ENCODE results near the gene PUS1. TPM values are rescaled to one million over a fixed set of nuclear protein-coding genes. Genes with fewer than 3 reads are reported as not detected.

PUS1 gene
- total RNA-seq: 11.3 and 13.5 TPM in 2 replicates

GRCh38 chr12:131928711-131929580, at the start of gene PUS1:
Gene PUS1 (plus strand): TSS chr12:131929276. CDS start chr12:131929723, 447 bp downstream.

DNA sequence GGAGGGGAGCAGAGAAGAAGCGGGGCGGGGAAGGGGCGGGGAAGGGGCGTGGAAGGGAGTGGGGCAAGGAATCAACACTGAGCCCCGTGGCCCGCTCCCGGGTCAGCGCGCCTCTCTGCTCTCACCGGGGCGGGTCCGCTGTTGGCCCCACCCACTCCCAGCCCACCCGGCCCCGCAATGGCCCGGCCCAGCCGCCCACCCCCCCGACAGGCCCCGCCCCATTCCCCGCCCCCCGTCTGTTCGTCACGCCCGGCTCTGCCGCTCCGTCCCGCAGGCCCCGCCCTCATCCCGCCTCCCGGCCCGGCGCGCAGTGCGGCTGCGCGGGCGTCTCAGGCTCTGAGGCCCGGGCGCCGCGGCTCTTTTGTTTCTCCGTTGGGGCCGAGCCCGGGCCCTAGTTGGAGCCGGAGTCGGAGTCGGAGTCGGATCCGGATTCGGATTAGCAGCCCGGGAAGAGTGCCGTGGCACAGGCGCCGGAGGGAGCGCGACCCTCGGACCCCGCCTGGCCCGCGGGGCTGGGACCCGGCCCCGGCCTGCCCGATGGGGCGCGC, 34.7 kb upstream of the PUS1 start, which contains the start of gene ULK1:
Gene ULK1 (plus strand): TSS at position 310 of the 548 bp plus-strand sequence. CDS start 380 bp downstream, outside the sequence.

GRCh38 chr12:131949431-131950181, 20.5 kb downstream of the PUS1 start, which contains the start of gene EP400:
Gene EP400 (plus strand): TSS chr12:131949942. CDS start chr12:131960620, 10,678 bp downstream.

Other genes starting within 250 kb of the PUS1 start
- 13.0 and 19.2 TPM in 2 replicates for gene SFSWAP, start 218.2 kb upstream of the PUS1 start, total RNA-seq
- 18.5 and 21.6 TPM in 2 replicates for gene MMP17, start 100.9 kb upstream of the PUS1 start, total RNA-seq
- gene ULK1, start 34.7 kb upstream of the PUS1 start, total RNA-seq: 14.5 and 18.0 TPM in 2 replicates
- 7.2 and 10.3 TPM in 2 replicates for gene EP400, start 20.7 kb downstream of the PUS1 start, total RNA-seq
- 7.4 and 11.5 TPM in 2 replicates for gene DDX51, start 215.0 kb downstream of the PUS1 start, total RNA-seq
- 9.0 and 12.1 TPM in 2 replicates for gene NOC4L, start 215.2 kb downstream of the PUS1 start, total RNA-seq

Measured in pericardium fibroblast (primary cell).